PC-3 (cell line): ENCODE measurements around the gene KLHL13.

Experiments used
- EZH2 ChIP-seq: fragments of 300-600 bp; sonication (generic); IDR thresholded peaks from one replicate; pipeline ENCODE4 v1.6.1; 2017; ENCODE audit warnings: antibody characterized with exemption, mild to moderate bottlenecking, low read length; ENCODE audit not compliant: unreplicated experiment
- EZH2phosphoT487 ChIP-seq: fragments of 300-600 bp; sonication (generic); IDR thresholded peaks from 2 replicates; pipeline ENCODE4 v1.6.1; 2018; ENCODE audit warnings: mild to moderate bottlenecking, antibody characterized with exemption, low read length, borderline replicate concordance
- TF ChIP-seq, protein P1 (sequence below): fragments of 300-600 bp; sonication (generic); conservative IDR thresholded peaks from 2 replicates; pipeline ENCODE4 v1.5.1; 2017; ENCODE audit warnings: antibody characterized with exemption, low read depth, mild to moderate bottlenecking, low read length

DNA sequence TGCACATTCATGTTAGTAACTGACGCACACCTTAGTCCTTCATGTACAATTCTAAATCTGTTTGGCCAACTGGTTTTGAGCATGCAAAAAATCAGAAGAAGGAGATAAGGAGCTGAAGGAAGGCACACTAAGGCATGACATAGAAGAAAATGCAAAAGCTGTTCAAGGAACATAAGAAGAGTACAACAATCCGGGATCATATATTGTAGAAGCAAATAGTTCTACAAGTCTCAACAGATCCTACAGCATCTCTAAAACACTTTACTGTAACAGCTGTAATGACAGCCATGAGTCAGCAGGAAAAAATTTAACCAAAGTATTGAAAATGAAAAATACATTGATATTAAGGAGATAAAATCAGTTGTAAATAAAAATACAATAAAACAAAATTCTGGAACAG, 57.7 kb downstream of the KLHL13 start:
- TF ChIP-seq, protein P1, sequence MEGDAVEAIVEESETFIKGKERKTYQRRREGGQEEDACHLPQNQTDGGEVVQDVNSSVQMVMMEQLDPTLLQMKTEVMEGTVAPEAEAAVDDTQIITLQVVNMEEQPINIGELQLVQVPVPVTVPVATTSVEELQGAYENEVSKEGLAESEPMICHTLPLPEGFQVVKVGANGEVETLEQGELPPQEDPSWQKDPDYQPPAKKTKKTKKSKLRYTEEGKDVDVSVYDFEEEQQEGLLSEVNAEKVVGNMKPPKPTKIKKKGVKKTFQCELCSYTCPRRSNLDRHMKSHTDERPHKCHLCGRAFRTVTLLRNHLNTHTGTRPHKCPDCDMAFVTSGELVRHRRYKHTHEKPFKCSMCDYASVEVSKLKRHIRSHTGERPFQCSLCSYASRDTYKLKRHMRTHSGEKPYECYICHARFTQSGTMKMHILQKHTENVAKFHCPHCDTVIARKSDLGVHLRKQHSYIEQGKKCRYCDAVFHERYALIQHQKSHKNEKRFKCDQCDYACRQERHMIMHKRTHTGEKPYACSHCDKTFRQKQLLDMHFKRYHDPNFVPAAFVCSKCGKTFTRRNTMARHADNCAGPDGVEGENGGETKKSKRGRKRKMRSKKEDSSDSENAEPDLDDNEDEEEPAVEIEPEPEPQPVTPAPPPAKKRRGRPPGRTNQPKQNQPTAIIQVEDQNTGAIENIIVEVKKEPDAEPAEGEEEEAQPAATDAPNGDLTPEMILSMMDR = no peak
- TF ChIP-seq EZH2phosphoT487 = no peak
- TF ChIP-seq EZH2 = no peak
